ENCODE data around the gene RNFT2. TPM values are rescaled to one million over a fixed set of nuclear protein-coding genes. Genes with fewer than 3 reads are reported as not detected.

RNFT2 gene
- total RNA-seq, 2 donors from 2014 or later = 0.32 to 4.7 TPM

DNA sequence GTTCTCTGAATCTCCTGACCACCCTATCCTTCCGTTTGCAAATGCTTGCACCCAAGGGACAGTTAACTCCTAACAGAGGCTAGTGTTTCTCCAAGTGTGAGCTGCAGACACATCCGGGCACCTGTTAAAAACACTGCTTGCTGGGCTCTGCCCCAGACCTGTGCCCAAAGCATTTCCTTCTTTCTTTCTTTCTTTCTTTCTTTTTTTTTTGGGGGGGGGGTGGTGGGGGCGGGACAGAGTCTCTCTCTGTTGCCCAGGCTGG is 42.7 kb upstream of the RNFT2 start:
- no peak for DNase-seq (ENCODE audit: low spot score)
- H3K4me3 ChIP-seq = no peak overlapping the region
- no peaks in the 10 kb centered on the region for H3K36me3 ChIP-seq
- no peaks in the 10 kb centered on the region for H3K27me3 ChIP-seq (replicated peaks; ENCODE audit: insufficient read depth)
- intact Hi-C loops (cut with DNase I) = no loop called here
- TF ChIP-seq POLR2A (IDR thresholded peaks at IDR 0.05) = no peak
- TF ChIP-seq, protein P1, sequence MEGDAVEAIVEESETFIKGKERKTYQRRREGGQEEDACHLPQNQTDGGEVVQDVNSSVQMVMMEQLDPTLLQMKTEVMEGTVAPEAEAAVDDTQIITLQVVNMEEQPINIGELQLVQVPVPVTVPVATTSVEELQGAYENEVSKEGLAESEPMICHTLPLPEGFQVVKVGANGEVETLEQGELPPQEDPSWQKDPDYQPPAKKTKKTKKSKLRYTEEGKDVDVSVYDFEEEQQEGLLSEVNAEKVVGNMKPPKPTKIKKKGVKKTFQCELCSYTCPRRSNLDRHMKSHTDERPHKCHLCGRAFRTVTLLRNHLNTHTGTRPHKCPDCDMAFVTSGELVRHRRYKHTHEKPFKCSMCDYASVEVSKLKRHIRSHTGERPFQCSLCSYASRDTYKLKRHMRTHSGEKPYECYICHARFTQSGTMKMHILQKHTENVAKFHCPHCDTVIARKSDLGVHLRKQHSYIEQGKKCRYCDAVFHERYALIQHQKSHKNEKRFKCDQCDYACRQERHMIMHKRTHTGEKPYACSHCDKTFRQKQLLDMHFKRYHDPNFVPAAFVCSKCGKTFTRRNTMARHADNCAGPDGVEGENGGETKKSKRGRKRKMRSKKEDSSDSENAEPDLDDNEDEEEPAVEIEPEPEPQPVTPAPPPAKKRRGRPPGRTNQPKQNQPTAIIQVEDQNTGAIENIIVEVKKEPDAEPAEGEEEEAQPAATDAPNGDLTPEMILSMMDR (IDR thresholded peaks at IDR 0.05) = no peak
- no peak for TF ChIP-seq POLR2AphosphoS5 (IDR thresholded peaks at IDR 0.05)
- no peaks in the 10 kb centered on the region for H3K9me3 ChIP-seq
- peaks cover 7% of the 10 kb centered on the region for H3K4me1 ChIP-seq (replicated peaks)
- H3K27ac ChIP-seq = no peak overlapping the region
- 83% methylated on average over 3 of the region's 3 CpGs for WGBS

DNA sequence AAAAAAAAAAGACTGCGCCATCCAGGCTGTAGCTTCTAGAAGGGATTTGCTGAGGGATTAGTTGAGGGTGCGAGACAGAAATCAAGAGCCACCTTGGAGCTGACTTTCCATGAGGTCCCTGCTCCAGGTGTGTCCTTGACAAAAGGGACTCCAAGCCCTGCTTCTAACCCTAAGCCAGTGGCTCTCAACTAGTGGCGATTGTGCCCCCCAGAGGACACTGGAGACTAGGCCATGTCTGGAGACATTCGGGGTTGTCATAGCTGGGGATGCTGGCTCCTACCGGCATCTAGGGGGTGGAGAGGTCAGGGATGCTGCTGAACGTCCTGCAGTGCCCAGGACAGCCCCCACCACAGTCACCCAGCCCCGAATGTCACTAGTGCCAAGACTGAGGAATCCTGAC is 40.8 kb upstream of the RNFT2 start:
- Histone ChIP-seq H3K36me3 (no peaks in the 10 kb centered on the region), H3K27ac (peak overlapping the region; percentile 53 to 68), H3K9me3 (no peaks in the 10 kb centered on the region), H3K4me1 (replicated peaks) (peaks cover 7% of the 10 kb centered on the region), H3K4me3 (no peak overlapping the region), H3K27me3 (replicated peaks; ENCODE audit: insufficient read depth) (no peaks in the 10 kb centered on the region)
- intact Hi-C loops (cut with DNase I) = no loop called here
- WGBS = 60% methylated on average over 7 of the region's 7 CpGs
- DNase-seq (ENCODE audit: low spot score) = no peak
- TF ChIP-seq, protein P1 (IDR thresholded peaks at IDR 0.05) = peak in 1 of 4 experiments; percentile 14
- TF ChIP-seq POLR2AphosphoS5 (IDR thresholded peaks at IDR 0.05) (no peak), POLR2A (IDR thresholded peaks at IDR 0.05) (no peak)

DNA sequence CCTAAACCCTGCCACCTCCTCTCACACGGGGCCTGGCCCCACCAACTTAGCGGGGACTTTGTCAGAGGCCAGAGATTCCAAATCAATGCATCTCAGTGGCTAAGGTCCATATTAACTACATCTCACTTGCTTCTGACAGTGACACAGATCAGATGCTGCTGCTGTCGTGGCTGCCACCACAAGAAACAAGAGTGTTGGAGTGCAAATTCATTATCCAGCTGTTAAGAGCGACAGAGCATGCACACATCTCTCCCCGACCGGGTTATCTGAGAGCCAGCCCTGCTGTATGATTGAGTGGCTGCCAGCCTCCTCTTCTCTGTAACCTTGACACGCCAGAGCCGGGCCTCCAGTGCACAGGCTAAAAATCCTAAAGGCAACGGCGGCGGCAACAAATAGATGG is 40.4 kb upstream of the RNFT2 start:
- Histone ChIP-seq H3K4me1 (replicated peaks) (peaks cover 7% of the 10 kb centered on the region), H3K9me3 (no peaks in the 10 kb centered on the region), H3K27me3 (replicated peaks; ENCODE audit: insufficient read depth) (no peaks in the 10 kb centered on the region), H3K36me3 (no peaks in the 10 kb centered on the region), H3K4me3 (no peak overlapping the region), H3K27ac (peak overlapping the region; percentile 53 to 68)
- DNase-seq (ENCODE audit: low spot score) = peak; percentile 49
- intact Hi-C loops (cut with DNase I) = no loop called here
- TF ChIP-seq, protein P1 (IDR thresholded peaks at IDR 0.05) = no peak
- TF ChIP-seq POLR2AphosphoS5 (IDR thresholded peaks at IDR 0.05) (no peak), POLR2A (IDR thresholded peaks at IDR 0.05) (no peak)
- 43% methylated on average over 11 of the region's 11 CpGs for WGBS

DNA sequence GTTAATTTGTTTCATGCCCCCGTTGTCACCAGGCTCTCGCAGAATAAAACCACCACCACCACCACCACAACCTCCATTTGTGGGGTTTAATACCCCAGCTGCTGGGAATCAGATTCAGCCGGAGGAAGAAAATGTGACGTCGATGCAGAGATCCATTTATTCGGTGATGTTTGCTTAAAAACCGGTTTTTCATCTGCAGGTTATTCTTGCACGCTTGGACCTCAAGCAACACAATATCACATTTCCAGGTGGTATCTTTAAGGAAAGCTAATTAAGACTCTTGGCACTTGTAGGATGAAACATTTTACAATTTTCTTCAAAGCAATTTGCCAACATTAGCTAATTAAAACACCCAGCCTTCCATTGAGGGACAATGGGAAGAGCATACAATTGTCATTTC is 40.0 kb upstream of the RNFT2 start:
- peak; percentile 49 for DNase-seq (ENCODE audit: low spot score)
- H3K9me3 ChIP-seq = no peaks in the 10 kb centered on the region
- TF ChIP-seq POLR2A (IDR thresholded peaks at IDR 0.05) (no peak), POLR2AphosphoS5 (IDR thresholded peaks at IDR 0.05) (peak; percentile 75)
- no peaks in the 10 kb centered on the region for H3K27me3 ChIP-seq (replicated peaks; ENCODE audit: insufficient read depth)
- no peaks in the 10 kb centered on the region for H3K36me3 ChIP-seq
- H3K4me1 ChIP-seq (replicated peaks) = peaks cover 6% of the 10 kb centered on the region
- H3K27ac ChIP-seq = peak overlapping the region; percentile 53 to 68
- H3K4me3 ChIP-seq = no peak overlapping the region
- intact Hi-C loops (cut with DNase I) = no loop called here
- WGBS = 48% methylated on average over 8 of the region's 8 CpGs

DNA sequence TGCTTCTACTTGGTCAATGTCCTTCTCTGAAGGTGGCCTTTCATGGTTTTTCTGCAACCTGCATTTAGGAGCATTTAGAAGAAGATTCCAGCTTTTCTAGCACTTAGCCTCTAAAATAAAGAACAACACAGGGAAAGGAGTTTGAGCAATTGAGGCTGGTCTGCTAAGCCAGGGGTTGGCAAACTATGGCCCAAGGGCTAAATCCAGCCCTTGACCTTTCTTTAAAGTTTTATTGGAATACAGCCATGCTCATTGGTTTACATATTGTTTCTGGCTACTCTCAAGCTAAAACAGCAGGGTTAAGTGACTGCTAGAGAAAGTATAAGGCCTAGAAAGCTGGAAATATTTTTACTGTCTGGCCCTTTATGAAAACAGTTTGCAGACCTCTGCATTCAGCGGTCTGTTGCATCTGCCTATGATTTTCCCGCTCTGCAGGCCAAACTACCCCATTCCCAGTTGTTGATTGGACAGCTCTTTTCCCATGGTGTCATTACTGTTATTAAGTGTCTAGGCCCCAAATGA is 39.5 kb upstream of the RNFT2 start:
- intact Hi-C loops (cut with DNase I) = no loop called here
- Histone ChIP-seq H3K4me1 (replicated peaks) (peaks cover under 1% of the 10 kb centered on the region), H3K9me3 (no peaks in the 10 kb centered on the region), H3K4me3 (no peak overlapping the region), H3K36me3 (no peaks in the 10 kb centered on the region), H3K27ac (peak overlapping the region; percentile 5 to 9), H3K27me3 (replicated peaks; ENCODE audit: insufficient read depth) (no peaks in the 10 kb centered on the region)
- DNase-seq (ENCODE audit: low spot score) = no peak
- 98% methylated on average over 2 of the region's 2 CpGs for WGBS
- TF ChIP-seq, protein P1 (IDR thresholded peaks at IDR 0.05) = no peak
- no peak for TF ChIP-seq POLR2AphosphoS5 (IDR thresholded peaks at IDR 0.05)
- TF ChIP-seq POLR2A (IDR thresholded peaks at IDR 0.05) = no peak
